ENCODE measurements around the gene TSC22D4.

- TF ChIP-seq CTCF (IDR thresholded peaks at IDR 0.05; ENCODE audit: extremely low read depth in 1 of 2, insufficient read depth in 1 of 2, low read depth in 1 of 2, low read length in 2 of 2) (no peak), JUN (IDR thresholded peaks at IDR 0.05; ENCODE audit: borderline replicate concordance, insufficient read depth, insufficient read length, low read depth) (no peak), POLR2A (IDR thresholded peaks at IDR 0.05; ENCODE audit: low read depth, low read length) (no peak)
- TF ChIP-seq, protein P1, sequence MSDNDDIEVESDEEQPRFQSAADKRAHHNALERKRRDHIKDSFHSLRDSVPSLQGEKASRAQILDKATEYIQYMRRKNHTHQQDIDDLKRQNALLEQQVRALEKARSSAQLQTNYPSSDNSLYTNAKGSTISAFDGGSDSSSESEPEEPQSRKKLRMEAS (IDR thresholded peaks at IDR 0.05; ENCODE audit: insufficient read depth, insufficient read length) = no peak
Measured at GRCh38 chr7:100472854-100473499, 6.0 kb downstream of the TSC22D4 start.
